SU-DHL-6 (cell line): Measurements from ENCODE around the gene RPH3AL.

Experiments
- H2AFZ ChIP-seq: fragments of 200-600 bp; sonication (generic); 2 replicates; pipeline ENCODE4 v1.6.1; 2014; ENCODE audit warnings: low read depth, mild to moderate bottlenecking, moderate library complexity, mixed read lengths, antibody characterized with exemption, low read length; ENCODE audit not compliant: severe bottlenecking
- H3F3A ChIP-seq: fragments of 200-600 bp; shearing (Covaris generic); 2 replicates; pipeline ENCODE4 v1.6.0; 2016; ENCODE audit warnings: antibody characterized with exemption, mild to moderate bottlenecking; ENCODE audit not compliant: insufficient read depth
- H3K27ac ChIP-seq: fragments of 200-600 bp; sonication (generic); 2 replicates; pipeline ENCODE4 v1.5.1; 2016; ENCODE audit warnings: low read depth, mild to moderate bottlenecking, low read length, moderate library complexity, mixed read lengths
- H3K27me3 ChIP-seq: fragments of 200-600 bp; sonication (generic), shearing (Covaris generic); 2 replicates; pipeline ENCODE4 v1.6.0; 2014; ENCODE audit warnings: mild to moderate bottlenecking, low read length
- H3K36me3 ChIP-seq: fragments of 200-600 bp; sonication (generic); 2 replicates; pipeline ENCODE4 v1.6.1; 2014; ENCODE audit warnings: mild to moderate bottlenecking, low read length, mixed read lengths
- H3K4me2 ChIP-seq: fragments of 300-600, 200-600 bp; shearing (Covaris generic), sonication (generic); 2 replicates; pipeline ENCODE4 v1.6.0; 2014; ENCODE audit warnings: low read length, low read depth, mild to moderate bottlenecking; ENCODE audit not compliant: poor library complexity, severe bottlenecking
- H3K4me3 ChIP-seq: fragments of 200-600 bp; sonication (generic); 2 replicates; pipeline ENCODE4 v1.5.1; 2014; ENCODE audit warnings: antibody characterized with exemption, low read length, mild to moderate bottlenecking, mixed read lengths; ENCODE audit not compliant: insufficient read depth, poor library complexity, severe bottlenecking
- H3K79me2 ChIP-seq: fragments of 200-600 bp; sonication (generic); 2 replicates; pipeline ENCODE4 v1.6.1; 2014; ENCODE audit warnings: mild to moderate bottlenecking, low read length, moderate library complexity; ENCODE audit not compliant: insufficient read depth
- H3K9ac ChIP-seq: fragments of 200-600 bp; sonication (generic); 2 replicates; pipeline ENCODE4 v1.7.0; 2014; ENCODE audit warnings: mild to moderate bottlenecking, low read length
- H3K9me2 ChIP-seq: fragments of 200-600 bp; sonication (generic); replicated peaks from 2 replicates; pipeline ENCODE4 v1.6.1; 2014; ENCODE audit warnings: low read length; ENCODE audit not compliant: insufficient read depth
- H3K9me3 ChIP-seq: fragments of 200-600 bp; sonication (generic); 2 replicates; pipeline ENCODE4 v1.6.1; 2014; ENCODE audit warnings: low read length, mixed read lengths; ENCODE audit not compliant: insufficient read depth
- H4K20me1 ChIP-seq: fragments of 200-600 bp; sonication (generic); 2 replicates; pipeline ENCODE4 v1.6.1; 2014; ENCODE audit warnings: low read depth, mild to moderate bottlenecking, antibody characterized with exemption, low read length, moderate library complexity, mixed read lengths
- CTCF ChIP-seq: fragments of 200-600 bp; sonication (generic); IDR thresholded peaks from one replicate; pipeline ENCODE4 v1.5.1; 2017; ENCODE audit warnings: antibody characterized with exemption, mild to moderate bottlenecking, low read length, moderate library complexity; ENCODE audit not compliant: insufficient read depth, poor library complexity, severe bottlenecking
- EZH2phosphoT487 ChIP-seq: fragments of 200-600 bp; sonication (generic), shearing (Covaris generic); conservative IDR thresholded peaks from 2 replicates; pipeline ENCODE4 v1.6.1; 2018; ENCODE audit warnings: mild to moderate bottlenecking, antibody characterized with exemption, low read length, moderate library complexity, mixed read lengths

RPH3AL gene

GRCh38 chr17:393806-394717 is 41.5 kb upstream of the RPH3AL start:
- H3K27me3 ChIP-seq, result no peaks in the 10 kb centered on the region
- no peaks in the 10 kb centered on the region for H4K20me1 ChIP-seq
- no peak overlapping the region for H2AFZ ChIP-seq
- H3F3A ChIP-seq, result no peaks in the 10 kb centered on the region
- no peak overlapping the region for H3K27ac ChIP-seq
- no peaks in the 10 kb centered on the region for H3K36me3 ChIP-seq
- no peak overlapping the region for H3K9ac ChIP-seq
- H3K9me3 ChIP-seq, result no peaks in the 10 kb centered on the region
- TF ChIP-seq CTCF, result no peak
- TF ChIP-seq EZH2phosphoT487, result no peak
- no peak overlapping the region for H3K4me3 ChIP-seq
- H3K79me2 ChIP-seq, result no peaks in the 10 kb centered on the region
- no peaks in the 10 kb centered on the region for H3K9me2 ChIP-seq
- H3K4me2 ChIP-seq, result no peak overlapping the region

GRCh38 chr17:391850-392249 is 39.2 kb upstream of the RPH3AL start:
- no peaks in the 10 kb centered on the region for H3K9me2 ChIP-seq
- no peak overlapping the region for H2AFZ ChIP-seq
- H4K20me1 ChIP-seq, result no peaks in the 10 kb centered on the region
- no peak overlapping the region for H3K27ac ChIP-seq
- no peak overlapping the region for H3K4me3 ChIP-seq
- no peaks in the 10 kb centered on the region for H3F3A ChIP-seq
- H3K9ac ChIP-seq, result no peak overlapping the region
- TF ChIP-seq CTCF, result no peak
- no peak for TF ChIP-seq EZH2phosphoT487
- no peaks in the 10 kb centered on the region for H3K36me3 ChIP-seq
- no peaks in the 10 kb centered on the region for H3K79me2 ChIP-seq
- H3K4me2 ChIP-seq, result no peak overlapping the region
- H3K27me3 ChIP-seq, result no peaks in the 10 kb centered on the region
- no peaks in the 10 kb centered on the region for H3K9me3 ChIP-seq

GRCh38 chr17:390025-390424 is 37.4 kb upstream of the RPH3AL start:
- Histone ChIP-seq H3K9ac (no peak overlapping the region), H3K9me2 (no peaks in the 10 kb centered on the region), H4K20me1 (no peaks in the 10 kb centered on the region), H3F3A (no peaks in the 10 kb centered on the region), H3K9me3 (no peaks in the 10 kb centered on the region), H3K27me3 (no peaks in the 10 kb centered on the region), H3K4me2 (no peak overlapping the region), H3K36me3 (no peaks in the 10 kb centered on the region), H3K79me2 (no peaks in the 10 kb centered on the region), H3K27ac (no peak overlapping the region), H3K4me3 (no peak overlapping the region), H2AFZ (no peak overlapping the region)
- TF ChIP-seq CTCF (no peak), EZH2phosphoT487 (no peak)
